Common myeloid progenitor, CD34-positive (primary cell): ENCODE data around the gene KCNJ10.
"Not testable (repeated sequence)": the region's sequence is repeated elsewhere in the genome, so short reads cannot be mapped to it uniquely, and the experiment has no call there.

Experiments used
- CTCF ChIA-PET: fragments of 350-600 bp; sonication (Branson Sonifier 250); formaldehyde crosslinking; loops from one replicate; lab custom pipeline; 2021; ENCODE audit warnings: antibody characterized with exemption; lab: Charles Lee
- POLR2A ChIA-PET: fragments of 350-600 bp; sonication (Branson Sonifier 250); formaldehyde crosslinking; loops from one replicate; lab custom pipeline; 2021; ENCODE audit warnings: antibody characterized with exemption; lab: Charles Lee
- DNase-seq, 3 donors: peaks; one replicate each; pipeline versions ENCODE4 v3.0.0 to v3.0.0-alpha.2; 2013
- H3K27ac ChIP-seq, 2 experiments: 1 replicate in 1 of 2; 2 replicates in 1 of 2; pipeline ENCODE4 v1.7.0; 2013; ENCODE audit warnings: inconsistent platforms in 2 of 2, low read length in 2 of 2, mild to moderate bottlenecking in 2 of 2, low read depth in 1 of 2, moderate library complexity in 1 of 2; ENCODE audit not compliant: severe bottlenecking in 2 of 2, insufficient read depth in 1 of 2, poor library complexity in 1 of 2
- H3K27me3 ChIP-seq, 5 experiments: replicated peaks in 2 of 5; 1 replicate in 3 of 5; 2 replicates in 2 of 5; pipeline versions ENCODE4 v1.6.1 to v1.7.0; 2013; ENCODE audit warnings: low read length in 4 of 5, mild to moderate bottlenecking in 2 of 5, moderate library complexity in 2 of 5, inconsistent platforms in 1 of 5; ENCODE audit not compliant: insufficient read depth in 5 of 5, control insufficient read depth in 4 of 5
- H3K36me3 ChIP-seq, 4 experiments: 1 replicate in 2 of 4; 2 replicates in 2 of 4; pipeline versions ENCODE4 v1.6.1 to v1.7.0; 2013; ENCODE audit warnings: low read length in 3 of 4, control low read depth in 1 of 4, mild to moderate bottlenecking in 1 of 4; ENCODE audit not compliant: control insufficient read depth in 4 of 4, insufficient read depth in 4 of 4
- H3K4me1 ChIP-seq, 4 experiments: 1 replicate in 3 of 4; 2 replicates in 1 of 4; pipeline versions ENCODE4 v1.6.1 to v1.7.1; 2013; ENCODE audit warnings: low read length in 3 of 4, mild to moderate bottlenecking in 3 of 4, control low read depth in 1 of 4, inconsistent platforms in 1 of 4, moderate library complexity in 1 of 4; ENCODE audit not compliant: control insufficient read depth in 4 of 4, insufficient read depth in 4 of 4; ENCODE audit errors: control extremely low read depth in 1 of 4
- H3K4me3 ChIP-seq, 7 experiments: 1 replicate in 4 of 7; 2 replicates in 3 of 7; pipeline versions ENCODE4 v1.5.1 to v1.7.0; 2013; ENCODE audit warnings: mild to moderate bottlenecking in 7 of 7, low read length in 6 of 7, moderate library complexity in 6 of 7, inconsistent platforms in 2 of 7, low read depth in 2 of 7, control low read depth in 1 of 7; ENCODE audit not compliant: insufficient read depth in 4 of 7, control insufficient read depth in 1 of 7; ENCODE audit errors: extremely low read depth in 1 of 7
- H3K9me3 ChIP-seq, 5 experiments: 1 replicate in 4 of 5; 2 replicates in 1 of 5; pipeline versions ENCODE4 v1.6.1 to v1.7.1; 2013; ENCODE audit warnings: low read length in 4 of 5, mild to moderate bottlenecking in 2 of 5, inconsistent platforms in 1 of 5, low read depth in 1 of 5, moderate library complexity in 1 of 5; ENCODE audit not compliant: control insufficient read depth in 4 of 5, insufficient read depth in 2 of 5; ENCODE audit errors: control extremely low read depth in 1 of 5
- WGBS: methylation state at CpG from one replicate; pipeline ENCODE4 v1.1.5; 2013; ENCODE audit not compliant: insufficient coverage; 5-methylcytosine and 5-hydroxymethylcytosine counted together

The KCNJ10 gene

GRCh38 chr1:160114085-160114484 is 44.1 kb upstream of the KCNJ10 start:
- 98% methylated on average over 4 of the region's 4 CpGs for WGBS
- CTCF ChIA-PET, result no interaction called here

DNA sequence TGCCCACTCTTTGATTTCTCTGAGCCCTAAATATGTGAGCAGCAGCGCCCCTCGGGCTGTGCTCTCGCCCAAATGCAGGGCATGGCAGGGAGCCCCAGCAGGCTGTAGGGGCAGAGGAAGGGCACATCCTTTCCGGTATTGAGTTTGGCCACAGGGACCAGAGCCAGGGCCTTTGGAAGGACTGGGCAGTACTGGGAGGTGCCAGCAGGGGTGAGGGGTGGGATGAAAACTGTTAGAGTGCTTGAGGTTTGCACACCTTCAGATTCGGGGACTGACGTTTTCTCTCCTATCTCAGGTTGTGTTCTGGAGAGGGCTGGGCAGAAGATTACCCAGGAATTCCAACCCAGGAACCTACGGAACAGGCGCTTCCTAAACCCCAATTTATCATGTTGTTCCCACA is 43.4 kb upstream of the KCNJ10 start:
- ChIA-PET POLR2A (no interaction called here), CTCF (no interaction called here)
- WGBS, result 93% methylated on average over 8 of the region's 8 CpGs

More at GRCh38 chr1:160114085-160114484, 44.1 kb upstream of the KCNJ10 start:
- Histone ChIP-seq H3K36me3 (no peaks in the 10 kb centered on the region), H3K27ac (no peak overlapping the region), H3K9me3 (no peaks in the 10 kb centered on the region), H3K4me3 (no peak overlapping the region), H3K27me3 (peaks cover 0 to 2% (median 0%) of the 10 kb centered on the region in 5 experiments), H3K4me1 (peaks cover 0 to 4% (median 0%) of the 10 kb centered on the region in 4 experiments)
- DNase-seq, result no peak
- POLR2A ChIA-PET, result no interaction called here

DNA sequence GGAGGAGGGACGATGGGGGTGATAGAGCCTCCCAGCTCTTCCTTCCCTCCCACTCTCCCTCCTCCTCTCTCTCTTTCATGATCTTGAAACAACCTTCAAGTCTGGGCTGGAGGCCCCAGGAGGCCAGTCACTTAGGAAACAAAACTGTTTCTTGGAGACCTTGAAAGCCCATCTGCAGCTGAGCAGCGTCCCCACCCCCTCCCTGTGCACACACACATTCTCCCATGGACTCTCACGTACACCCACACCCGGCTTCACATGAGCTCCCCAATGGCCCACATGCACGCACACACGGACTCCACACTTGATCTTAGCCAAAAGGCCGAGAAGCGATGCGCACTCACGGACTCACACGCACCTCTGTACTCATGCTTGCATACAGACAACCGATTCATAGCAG is 42.4 kb upstream of the KCNJ10 start:
- H3K27me3 ChIP-seq, result peaks cover 0 to 2% (median 0%) of the 10 kb centered on the region in 5 experiments
- no peaks in the 10 kb centered on the region for H3K4me1 ChIP-seq
- POLR2A ChIA-PET, result no interaction called here
- H3K36me3 ChIP-seq, result no peaks in the 10 kb centered on the region
- CTCF ChIA-PET, result interaction anchor here (1.0 to 2.9 kb wide), 3 partner anchors 11 to 179 kb away, joined by 3 to 15 read pairs (median 5); partner anchors contain the start of gene CASQ1
- 94% methylated on average over 10 of the region's 12 CpGs for WGBS
- no peak for DNase-seq
- H3K9me3 ChIP-seq, result no peaks in the 10 kb centered on the region
- no peak overlapping the region for H3K4me3 ChIP-seq
- H3K27ac ChIP-seq, result no peak overlapping the region

More for the DNA sequence above, 43.4 kb upstream of the KCNJ10 start:
- Histone ChIP-seq H3K4me3 (no peak overlapping the region), H3K27me3 (peaks cover 0 to 2% (median 0%) of the 10 kb centered on the region in 5 experiments), H3K36me3 (no peaks in the 10 kb centered on the region), H3K27ac (no peak overlapping the region), H3K4me1 (no peaks in the 10 kb centered on the region), H3K9me3 (no peaks in the 10 kb centered on the region)
- no peak for DNase-seq

- POLR2A ChIA-PET, H3K9me3 ChIP-seq, H3K4me3 ChIP-seq, H3K36me3 ChIP-seq, H3K27ac ChIP-seq, H3K4me1 ChIP-seq, H3K27me3 ChIP-seq, DNase-seq: not testable (repeated sequence)
- WGBS, result 98% methylated on average over 6 of the region's 10 CpGs
- CTCF ChIA-PET, result interaction anchor here (1.6 to 2.9 kb wide), 2 partner anchors 10 to 180 kb away, joined by 5 to 15 read pairs; no protein-coding TSS in a partner anchor
Measured at GRCh38 chr1:160111462-160111861, 41.5 kb upstream of the KCNJ10 start.

GRCh38 chr1:160109686-160110085 is 39.7 kb upstream of the KCNJ10 start:
- H3K27ac ChIP-seq, result no peak overlapping the region
- no peaks in the 10 kb centered on the region for H3K36me3 ChIP-seq
- CTCF ChIA-PET, result interaction anchor here (0.9 to 2.9 kb wide), 7 partner anchors 8 to 123 kb away, joined by 3 to 15 read pairs (median 5); partner anchors contain the start of gene IGSF8
- POLR2A ChIA-PET, result no interaction called here
- no peaks in the 10 kb centered on the region for H3K9me3 ChIP-seq
- H3K4me3 ChIP-seq, result no peak overlapping the region
- no peak for DNase-seq
- no peaks in the 10 kb centered on the region for H3K27me3 ChIP-seq
- peaks cover 0 to 3% (median 0%) of the 10 kb centered on the region in 4 experiments for H3K4me1 ChIP-seq
- 87% methylated on average over 3 of the region's 4 CpGs for WGBS

- ChIA-PET POLR2A (no interaction called here), CTCF (interaction anchor here (1.1 to 2.5 kb wide), 11 partner anchors 11 to 270 kb away, joined by 3 to 17 read pairs (median 4); partner anchors contain the start of gene IGSF8)
- Histone ChIP-seq H3K27me3 (no peaks in the 10 kb centered on the region), H3K27ac (no peak overlapping the region), H3K4me1 (peaks cover 0 to 8% (median 0%) of the 10 kb centered on the region in 4 experiments), H3K4me3 (no peak overlapping the region), H3K36me3 (no peaks in the 10 kb centered on the region), H3K9me3 (no peaks in the 10 kb centered on the region)
- peak; percentile 38 to 73 (median 68) for DNase-seq
- 84% methylated on average over 4 of the region's 6 CpGs for WGBS
Measured at GRCh38 chr1:160108888-160109662, 39.1 kb upstream of the KCNJ10 start.

DNA sequence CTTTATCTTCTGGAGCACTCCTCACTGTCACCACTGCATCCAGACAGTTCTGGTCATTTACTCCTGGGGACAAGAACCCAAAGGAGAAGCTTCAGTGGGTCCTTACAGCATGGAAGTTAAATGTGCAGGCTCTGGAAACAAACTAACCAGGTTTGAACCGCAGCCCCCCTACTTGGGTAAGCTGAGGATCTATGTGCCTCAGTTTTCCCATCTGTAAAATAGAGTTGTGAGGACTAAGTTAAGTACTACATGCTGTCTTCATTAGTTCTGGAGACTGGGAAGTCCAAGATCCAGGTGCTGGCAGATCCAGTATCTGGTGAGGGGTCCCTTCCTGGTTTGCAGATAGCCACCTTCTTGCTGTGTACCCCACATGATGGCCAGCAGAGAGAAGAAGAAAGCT is 37.6 kb upstream of the KCNJ10 start:
- WGBS, result 100% methylated on average over 1 of the region's 1 CpG
- Histone ChIP-seq H3K36me3 (no peaks in the 10 kb centered on the region), H3K27ac (no peak overlapping the region), H3K4me3 (no peak overlapping the region), H3K27me3 (no peaks in the 10 kb centered on the region), H3K9me3 (no peaks in the 10 kb centered on the region), H3K4me1 (peaks cover 0 to 13% (median 0%) of the 10 kb centered on the region in 4 experiments)
- no peak for DNase-seq
- ChIA-PET CTCF (interaction anchor here (0.8 to 2.5 kb wide), 8 partner anchors 16 to 272 kb away, joined by 3 to 17 read pairs (median 4); no protein-coding TSS in a partner anchor), POLR2A (interaction anchor here (0.9 kb wide), 1 partner anchor 150 kb away, joined by 3 read pairs; no protein-coding TSS in a partner anchor)
